Measurements from ENCODE around the gene SGIP1.

SGIP1 gene

GRCh38 chr1:66682106-66682505 lies 148.2 kb downstream of the SGIP1 start:
- no peak for TF ChIP-seq CTCF (IDR thresholded peaks at IDR 0.05; ENCODE audit: low read depth, low read length, missing control alignments)
- DNase-seq (ENCODE audit: low read depth), result no peak
- no peak overlapping the region for H3K4me3 ChIP-seq (ENCODE audit: low read depth, low read length)

GRCh38 chr1:66684353-66684752 lies 150.4 kb downstream of the SGIP1 start:
- no peak for TF ChIP-seq CTCF (IDR thresholded peaks at IDR 0.05; ENCODE audit: low read depth, low read length, missing control alignments)
- no peak overlapping the region for H3K4me3 ChIP-seq (ENCODE audit: low read depth, low read length)
- no peak for DNase-seq (ENCODE audit: low read depth)

DNA sequence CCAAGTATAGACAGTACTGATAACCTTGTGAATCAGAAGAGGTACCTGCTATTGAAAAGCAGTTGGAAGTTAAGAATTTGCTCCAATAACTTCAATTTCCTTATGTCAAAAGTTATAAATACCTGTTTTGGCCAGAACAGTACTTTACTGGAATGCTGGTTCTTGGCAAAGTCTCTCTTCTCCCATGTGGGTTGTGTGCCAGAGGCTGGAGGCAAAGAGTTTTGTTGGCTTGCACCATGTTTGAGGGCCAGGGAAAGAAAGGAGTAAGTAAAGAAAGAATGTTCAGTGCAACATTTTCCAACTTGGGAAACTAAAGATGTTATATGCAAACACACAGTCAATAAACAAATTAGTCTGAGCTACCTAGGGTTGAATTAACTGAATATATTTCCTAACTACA lies 151.3 kb downstream of the SGIP1 start:
- DNase-seq (ENCODE audit: low read depth), result no peak
- TF ChIP-seq CTCF (IDR thresholded peaks at IDR 0.05; ENCODE audit: low read depth, low read length, missing control alignments), result no peak
- no peak overlapping the region for H3K4me3 ChIP-seq (ENCODE audit: low read depth, low read length)

- no peak for TF ChIP-seq CTCF (IDR thresholded peaks at IDR 0.05; ENCODE audit: low read depth, low read length, missing control alignments)
- DNase-seq (ENCODE audit: low read depth), result no peak
- H3K4me3 ChIP-seq (ENCODE audit: low read depth, low read length), result no peak overlapping the region
These were observed 151.7 kb downstream of the SGIP1 start for GRCh38 chr1:66685670-66686069.

DNA sequence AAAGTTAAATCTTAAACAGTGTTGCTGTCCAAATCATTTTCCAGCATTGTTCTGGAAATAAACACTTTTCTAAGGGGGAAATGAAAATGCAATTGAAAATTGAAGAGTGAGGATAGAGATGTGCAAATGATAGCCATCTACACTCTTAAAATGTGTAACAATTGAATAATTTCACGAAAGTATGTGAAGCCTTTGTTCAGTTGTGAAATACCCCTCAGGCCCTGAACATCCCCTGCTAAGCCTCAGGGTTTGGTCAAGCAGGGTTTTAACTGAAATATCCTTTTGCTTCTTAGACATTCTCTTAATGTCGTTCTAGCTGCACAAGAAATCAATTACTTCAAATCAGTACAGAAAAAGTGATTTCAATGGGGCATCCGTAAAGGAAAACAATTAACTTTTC lies 152.5 kb downstream of the SGIP1 start:
- no peak for TF ChIP-seq CTCF (IDR thresholded peaks at IDR 0.05; ENCODE audit: low read depth, low read length, missing control alignments)
- no peak for DNase-seq (ENCODE audit: low read depth)
- no peak overlapping the region for H3K4me3 ChIP-seq (ENCODE audit: low read depth, low read length)

DNA sequence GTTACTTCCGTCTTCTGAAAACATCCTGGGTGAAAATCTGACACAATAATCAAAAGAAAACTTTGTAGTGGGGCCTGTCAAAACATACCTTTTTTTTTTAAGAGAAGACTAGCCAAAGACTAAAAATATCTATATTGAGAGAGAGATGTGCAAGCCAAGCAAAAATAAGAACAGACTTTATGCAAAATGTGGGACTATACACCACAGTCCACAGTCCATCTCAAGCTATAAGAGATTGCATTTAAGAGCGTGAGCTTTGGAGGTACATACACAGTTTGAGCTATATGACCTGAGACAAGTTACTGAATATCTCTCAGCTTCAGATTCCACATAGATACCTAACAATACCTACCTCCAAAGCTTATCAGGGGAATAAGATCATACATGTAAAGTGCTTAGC lies 153.4 kb downstream of the SGIP1 start:
- no peak for TF ChIP-seq CTCF (IDR thresholded peaks at IDR 0.05; ENCODE audit: low read depth, low read length, missing control alignments)
- DNase-seq (ENCODE audit: low read depth), result no peak
- H3K4me3 ChIP-seq (ENCODE audit: low read depth, low read length), result no peak overlapping the region

DNA sequence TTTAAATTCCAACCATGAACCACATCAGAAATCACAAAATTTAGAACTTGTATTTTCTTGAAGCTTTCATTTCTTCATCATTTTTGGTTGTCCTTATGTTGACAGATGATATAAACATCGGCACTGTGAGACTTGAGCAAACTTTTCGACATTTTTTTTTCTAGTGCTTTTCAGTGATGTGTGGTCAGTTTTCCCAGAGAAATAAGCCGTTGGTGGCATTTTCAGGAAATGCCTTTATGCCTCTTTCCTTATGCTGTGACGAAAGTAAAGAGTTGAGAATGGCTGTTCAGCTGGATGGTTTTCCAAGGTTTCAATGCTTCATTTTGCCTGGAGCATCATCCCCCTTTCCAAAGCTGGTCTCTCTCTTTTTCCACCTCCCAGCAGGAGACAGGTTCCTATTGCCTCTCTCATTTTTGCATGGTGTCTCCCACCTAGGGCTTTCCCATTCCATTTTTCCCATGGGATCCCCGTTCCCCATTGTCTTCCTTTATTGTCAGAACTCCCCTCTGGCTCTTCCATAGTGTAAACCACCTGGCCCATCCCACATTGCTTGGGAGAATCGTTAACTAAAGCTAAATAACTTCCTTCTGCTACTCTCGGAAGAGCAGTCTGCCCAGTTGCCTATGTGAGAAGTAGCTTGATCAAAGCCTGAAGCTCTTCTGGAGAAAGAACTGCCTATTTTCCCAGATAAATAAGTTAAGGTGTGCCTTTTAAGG lies 156.9 kb downstream of the SGIP1 start:
- H3K4me3 ChIP-seq (ENCODE audit: low read depth, low read length), result no peak overlapping the region
- TF ChIP-seq CTCF (IDR thresholded peaks at IDR 0.05; ENCODE audit: low read depth, low read length, missing control alignments), result no peak
- DNase-seq (ENCODE audit: low read depth), result no peak
